Neuron (in vitro differentiated cells): ENCODE data around the gene RARRES1.

ENCODE experiments used
- H2AFZ ChIP-seq: one replicate; pipeline ENCODE4 v1.6.1; 2013; ENCODE audit warnings: low read depth, mild to moderate bottlenecking, inconsistent platforms, low read length, moderate library complexity
- H3K27me3 ChIP-seq: one replicate; pipeline ENCODE4 v1.6.1; 2013; ENCODE audit warnings: low read length; ENCODE audit not compliant: insufficient read depth
- H3K36me3 ChIP-seq: one replicate; pipeline ENCODE4 v1.6.1; 2013; ENCODE audit warnings: low read length; ENCODE audit not compliant: insufficient read depth
- H3K4me1 ChIP-seq: one replicate; pipeline ENCODE4 v1.6.1; 2013; ENCODE audit warnings: low read length; ENCODE audit not compliant: insufficient read depth
- H3K4me3 ChIP-seq: 2 replicates; pipeline ENCODE4 v1.5.1; 2013; ENCODE audit warnings: mild to moderate bottlenecking, low read length, moderate library complexity
- H3K9me3 ChIP-seq: one replicate; pipeline ENCODE4 v1.6.1; 2013; ENCODE audit warnings: low read length

The RARRES1 gene

GRCh38 chr3:158770741-158771350 is 38.6 kb upstream of the RARRES1 start:
- no peak overlapping the region for H2AFZ ChIP-seq
- H3K4me3 ChIP-seq: no peak overlapping the region
- no peaks in the 10 kb centered on the region for H3K27me3 ChIP-seq
- no peaks in the 10 kb centered on the region for H3K9me3 ChIP-seq
- no peaks in the 10 kb centered on the region for H3K36me3 ChIP-seq
- H3K4me1 ChIP-seq: peaks cover 4% of the 10 kb centered on the region

GRCh38 chr3:158769952-158770740 is 37.9 kb upstream of the RARRES1 start:
- Histone ChIP-seq H3K4me3 (no peak overlapping the region), H3K9me3 (no peaks in the 10 kb centered on the region), H2AFZ (no peak overlapping the region), H3K27me3 (no peaks in the 10 kb centered on the region), H3K36me3 (no peaks in the 10 kb centered on the region), H3K4me1 (peaks cover 4% of the 10 kb centered on the region)

- no peak overlapping the region for H2AFZ ChIP-seq
- peaks cover 4% of the 10 kb centered on the region for H3K4me1 ChIP-seq
These were observed 37.3 kb upstream of the RARRES1 start for GRCh38 chr3:158769549-158769948.

GRCh38 chr3:158768881-158769543 is 36.8 kb upstream of the RARRES1 start:
- Histone ChIP-seq H2AFZ (peak overlapping the region; percentile 11), H3K27me3 (no peaks in the 10 kb centered on the region), H3K4me3 (no peak overlapping the region), H3K4me1 (peaks cover 4% of the 10 kb centered on the region), H3K36me3 (no peaks in the 10 kb centered on the region), H3K9me3 (no peaks in the 10 kb centered on the region)

More at GRCh38 chr3:158769549-158769948, 37.3 kb upstream of the RARRES1 start:
- no peaks in the 10 kb centered on the region for H3K36me3 ChIP-seq
- H3K9me3 ChIP-seq: no peaks in the 10 kb centered on the region
- no peak overlapping the region for H3K4me3 ChIP-seq
- H3K27me3 ChIP-seq: no peaks in the 10 kb centered on the region

- Histone ChIP-seq H3K4me3 (peak overlapping the region; percentile 3), H3K4me1 (peaks cover 4% of the 10 kb centered on the region), H3K27me3 (no peaks in the 10 kb centered on the region), H2AFZ (peak overlapping the region; percentile 11), H3K9me3 (no peaks in the 10 kb centered on the region), H3K36me3 (no peaks in the 10 kb centered on the region)
These were observed 36.1 kb upstream of the RARRES1 start for GRCh38 chr3:158768361-158768787.

GRCh38 chr3:158766364-158766763 is 34.1 kb upstream of the RARRES1 start:
- H3K27me3 ChIP-seq: no peaks in the 10 kb centered on the region
- H3K36me3 ChIP-seq: no peaks in the 10 kb centered on the region
- no peak overlapping the region for H2AFZ ChIP-seq
- no peaks in the 10 kb centered on the region for H3K9me3 ChIP-seq
- no peak overlapping the region for H3K4me3 ChIP-seq
- peaks cover 4% of the 10 kb centered on the region for H3K4me1 ChIP-seq

- H3K27me3 ChIP-seq: no peaks in the 10 kb centered on the region
- H3K4me3 ChIP-seq: no peak overlapping the region
- H3K4me1 ChIP-seq: peaks cover 4% of the 10 kb centered on the region
- no peaks in the 10 kb centered on the region for H3K36me3 ChIP-seq
- H2AFZ ChIP-seq: no peak overlapping the region
- H3K9me3 ChIP-seq: no peaks in the 10 kb centered on the region
These were observed 33.4 kb upstream of the RARRES1 start for GRCh38 chr3:158765518-158766205.

GRCh38 chr3:158763421-158763820 is 31.2 kb upstream of the RARRES1 start:
- no peak overlapping the region for H2AFZ ChIP-seq
- H3K4me3 ChIP-seq: no peak overlapping the region
- H3K27me3 ChIP-seq: no peaks in the 10 kb centered on the region
- H3K4me1 ChIP-seq: peaks cover 1% of the 10 kb centered on the region
- no peaks in the 10 kb centered on the region for H3K9me3 ChIP-seq
- H3K36me3 ChIP-seq: no peaks in the 10 kb centered on the region

GRCh38 chr3:158762701-158763100 is 30.4 kb upstream of the RARRES1 start:
- no peak overlapping the region for H3K4me3 ChIP-seq
- no peaks in the 10 kb centered on the region for H3K27me3 ChIP-seq
- no peak overlapping the region for H2AFZ ChIP-seq
- H3K4me1 ChIP-seq: no peaks in the 10 kb centered on the region
- no peaks in the 10 kb centered on the region for H3K36me3 ChIP-seq
- H3K9me3 ChIP-seq: no peaks in the 10 kb centered on the region

GRCh38 chr3:158761350-158761749 is 29.1 kb upstream of the RARRES1 start:
- Histone ChIP-seq H3K27me3 (no peaks in the 10 kb centered on the region), H3K9me3 (no peaks in the 10 kb centered on the region), H3K36me3 (no peaks in the 10 kb centered on the region)

GRCh38 chr3:158755421-158755820 is 23.2 kb upstream of the RARRES1 start:
- no peaks in the 10 kb centered on the region for H3K27me3 ChIP-seq
- no peaks in the 10 kb centered on the region for H3K9me3 ChIP-seq
- no peak overlapping the region for H2AFZ ChIP-seq
- no peak overlapping the region for H3K4me3 ChIP-seq
- no peaks in the 10 kb centered on the region for H3K36me3 ChIP-seq
- no peaks in the 10 kb centered on the region for H3K4me1 ChIP-seq

More at GRCh38 chr3:158761350-158761749, 29.1 kb upstream of the RARRES1 start:
- Histone ChIP-seq H3K4me1 (no peaks in the 10 kb centered on the region), H3K4me3 (no peak overlapping the region), H2AFZ (no peak overlapping the region)

GRCh38 chr3:158753854-158754253 is 21.6 kb upstream of the RARRES1 start:
- no peaks in the 10 kb centered on the region for H3K36me3 ChIP-seq

GRCh38 chr3:158751316-158751715 is 19.1 kb upstream of the RARRES1 start:
- Histone ChIP-seq H3K4me1 (no peaks in the 10 kb centered on the region), H3K27me3 (no peaks in the 10 kb centered on the region), H3K36me3 (no peaks in the 10 kb centered on the region), H3K9me3 (no peaks in the 10 kb centered on the region), H3K4me3 (no peak overlapping the region), H2AFZ (no peak overlapping the region)

More at GRCh38 chr3:158753854-158754253, 21.6 kb upstream of the RARRES1 start:
- Histone ChIP-seq H2AFZ (no peak overlapping the region), H3K9me3 (no peaks in the 10 kb centered on the region), H3K27me3 (no peaks in the 10 kb centered on the region), H3K4me1 (no peaks in the 10 kb centered on the region), H3K4me3 (no peak overlapping the region)
